H1 (cell line): ENCODE data around the gene WBP4. TPM values are rescaled to one million over a fixed set of nuclear protein-coding genes. Genes with fewer than 3 reads are reported as not detected.

Experiments
- CTCF ChIA-PET: fragments of 300-600 bp; sonication (Branson Sonifier 250); formaldehyde crosslinking; loops from one replicate; lab custom pipeline; 2021; ENCODE audit not compliant: partially characterized antibody; lab: Charles Lee
- POLR2A ChIA-PET: fragments of 300-600 bp; sonication (Branson Sonifier 250); formaldehyde crosslinking; loops from one replicate; lab custom pipeline; 2021; ENCODE audit warnings: inconsistent platforms; ENCODE audit not compliant: partially characterized antibody; lab: Charles Lee
- DNase-seq, 2 experiments: peaks; one replicate each; pipeline versions ENCODE4 v3.0.0 to v3.0.0-alpha.2; 2010 to 2022; ENCODE audit warnings: low spot score in 2 of 2, low read depth in 1 of 2, mixed read lengths in 1 of 2
- FAIRE-seq: peaks from 2 replicates; lab custom pipeline; 2011; peaks lifted over from hg19 to GRCh38; lab: Jason Lieb, UNC
- H2AFZ ChIP-seq: 2 replicates; pipeline ENCODE4 v1.8.1; 2012; ENCODE audit warnings: low read length, inconsistent platforms
- H2AK5ac ChIP-seq: 2 replicates; pipeline ENCODE4 v1.6.1; 2013; ENCODE audit warnings: low read depth, low read length
- H2BK120ac ChIP-seq: replicated peaks from 2 replicates; pipeline ENCODE3; 2013; ENCODE audit warnings: low read depth, low read length, inconsistent platforms
- H2BK12ac ChIP-seq: 2 replicates; pipeline ENCODE4 v1.6.1; 2013; ENCODE audit warnings: low read depth, low read length
- H2BK15ac ChIP-seq: 2 replicates; pipeline ENCODE4 v1.6.1; 2013; ENCODE audit warnings: low read length
- H2BK20ac ChIP-seq: 2 replicates; pipeline ENCODE4 v1.6.1; 2013; ENCODE audit warnings: low read length
- H2BK5ac ChIP-seq: 2 replicates; pipeline ENCODE4 v1.6.1; 2013; ENCODE audit warnings: low read depth, low read length
- H3K14ac ChIP-seq: 2 replicates; pipeline ENCODE4 v1.6.1; 2013; ENCODE audit warnings: inconsistent platforms; ENCODE audit not compliant: insufficient read length
- H3K18ac ChIP-seq: 2 replicates; pipeline ENCODE4 v1.6.1; 2013; ENCODE audit warnings: low read length; ENCODE audit errors: extremely low read depth
- H3K23ac ChIP-seq: 2 replicates; pipeline ENCODE4 v1.6.1; 2013; ENCODE audit warnings: inconsistent platforms; ENCODE audit not compliant: insufficient read length
- H3K23me2 ChIP-seq: 2 replicates; pipeline ENCODE4 v1.6.1; 2013; ENCODE audit warnings: low read depth, low read length
- H3K27ac ChIP-seq: 2 replicates; pipeline ENCODE4 v1.6.1; 2011; ENCODE audit warnings: low read depth, low read length, inconsistent platforms
- H3K27me3 ChIP-seq, 4 experiments: replicated peaks in 1 of 4; 1 replicate in 1 of 4; 2 replicates in 3 of 4; pipeline versions ENCODE4 v1.6.1 to v1.8.1; 2011 to 2013; ENCODE audit warnings: low read length in 3 of 4, mild to moderate bottlenecking in 3 of 4, inconsistent platforms in 2 of 4, mixed read lengths in 2 of 4, moderate library complexity in 1 of 4; ENCODE audit not compliant: control insufficient read depth in 3 of 4, insufficient read depth in 3 of 4; ENCODE audit errors: extremely low read depth in 1 of 4
- H3K36me3 ChIP-seq, 4 experiments: 2 replicates each; pipeline versions ENCODE4 v1.6.1 to v1.8.1; 2011 to 2013; ENCODE audit warnings: mild to moderate bottlenecking in 4 of 4, low read length in 3 of 4, moderate library complexity in 2 of 4, control low read depth in 1 of 4, inconsistent platforms in 1 of 4; ENCODE audit not compliant: insufficient read depth in 4 of 4, control insufficient read depth in 2 of 4
- H3K4ac ChIP-seq: replicated peaks from 2 replicates; pipeline ENCODE3; 2013; ENCODE audit warnings: low read length, low read depth, mixed read lengths, inconsistent platforms; ENCODE audit not compliant: insufficient read length
- H3K4me1 ChIP-seq, 4 experiments: replicated peaks in 1 of 4; 1 replicate in 1 of 4; 2 replicates in 3 of 4; pipeline versions ENCODE4 v1.6.1 to v1.8.1; 2011 to 2013; ENCODE audit warnings: low read length in 3 of 4, inconsistent platforms in 2 of 4, mixed read lengths in 1 of 4; ENCODE audit not compliant: insufficient read depth in 4 of 4, control insufficient read depth in 3 of 4
- H3K4me2 ChIP-seq, 2 experiments: 2 replicates each; pipeline versions ENCODE4 v1.6.1 to v1.8.1; 2011 to 2013; ENCODE audit warnings: low read depth in 2 of 2, low read length in 2 of 2, control low read depth in 1 of 2, inconsistent platforms in 1 of 2, mild to moderate bottlenecking in 1 of 2; ENCODE audit not compliant: insufficient read depth in 1 of 2
- H3K4me3 ChIP-seq, 4 experiments: fragments of 200-600, 300-600 bp in 1 of 4; sonication (generic), shearing (Covaris generic), sonication (Bioruptor Twin) in 1 of 4; 2 replicates each; pipeline versions ENCODE4 v1.5.1 to v1.8.1; 2011 to 2016; ENCODE audit warnings: low read length in 4 of 4, low read depth in 3 of 4, control low read depth in 2 of 4, inconsistent platforms in 2 of 4, mild to moderate bottlenecking in 2 of 4, mixed read lengths in 1 of 4, moderate library complexity in 1 of 4; ENCODE audit not compliant: insufficient read depth in 2 of 4; ENCODE audit errors: extremely low read depth in 1 of 4
- H3K56ac ChIP-seq: replicated peaks from 2 replicates; pipeline ENCODE3; 2013; ENCODE audit warnings: low read depth, mild to moderate bottlenecking, mixed read lengths, low read length, inconsistent platforms; ENCODE audit not compliant: insufficient read length
- H3K79me1 ChIP-seq: 2 replicates; pipeline ENCODE4 v1.6.1; 2013; ENCODE audit warnings: low read depth, low read length, control low read depth
- H3K79me2 ChIP-seq, 2 experiments: 2 replicates each; pipeline versions ENCODE4 v1.6.1 to v1.8.1; 2012 to 2013; ENCODE audit warnings: low read length in 2 of 2, mild to moderate bottlenecking in 2 of 2, inconsistent platforms in 1 of 2; ENCODE audit not compliant: insufficient read depth in 2 of 2, control insufficient read depth in 1 of 2
- H3K9ac ChIP-seq, 4 experiments: replicated peaks in 1 of 4; 1 replicate in 1 of 4; 2 replicates in 3 of 4; pipeline versions ENCODE4 v1.6.1 to v1.8.1; 2011 to 2013; ENCODE audit warnings: low read depth in 3 of 4, low read length in 3 of 4, control low read depth in 2 of 4, mild to moderate bottlenecking in 2 of 4, moderate library complexity in 2 of 4, inconsistent platforms in 1 of 4; ENCODE audit errors: extremely low read depth in 1 of 4
- H3K9me3 ChIP-seq, 2 experiments: 2 replicates each; pipeline versions ENCODE4 v1.6.1 to v1.8.1; 2012 to 2013; ENCODE audit warnings: mild to moderate bottlenecking in 2 of 2, moderate library complexity in 2 of 2, control low read depth in 1 of 2, inconsistent platforms in 1 of 2, low read depth in 1 of 2, low read length in 1 of 2, mixed read lengths in 1 of 2; ENCODE audit not compliant: insufficient read depth in 2 of 2
- H4K20me1 ChIP-seq, 2 experiments: replicated peaks in 1 of 2; 2 replicates each; pipeline versions ENCODE3 to v1.8.1; 2011 to 2013; ENCODE audit warnings: inconsistent platforms in 2 of 2, low read length in 2 of 2, mild to moderate bottlenecking in 1 of 2; ENCODE audit not compliant: insufficient read depth in 2 of 2, control insufficient read depth in 1 of 2
- H4K5ac ChIP-seq: 2 replicates; pipeline ENCODE4 v1.6.1; 2013; ENCODE audit warnings: low read length, low read depth, mixed read lengths, inconsistent platforms; ENCODE audit not compliant: insufficient read length
- H4K8ac ChIP-seq: 2 replicates; pipeline ENCODE4 v1.8.0; 2013; ENCODE audit warnings: mild to moderate bottlenecking, moderate library complexity, low read length, inconsistent platforms; ENCODE audit not compliant: insufficient read depth; ENCODE audit errors: extremely low read depth
- H4K91ac ChIP-seq: replicated peaks from 2 replicates; pipeline ENCODE3; 2013; ENCODE audit warnings: low read length, mixed read lengths, inconsistent platforms; ENCODE audit not compliant: insufficient read length
- BRCA1 ChIP-seq: IDR thresholded peaks from 2 replicates; pipeline ENCODE4 v1.6.1; 2012; ENCODE audit warnings: low read depth, low read length, improper control_type of control experiment
- CEBPB ChIP-seq: IDR thresholded peaks from 2 replicates; pipeline ENCODE4 v1.6.1; 2012; ENCODE audit warnings: low read depth, low read length
- CREB1 ChIP-seq: IDR thresholded peaks from 2 replicates; pipeline ENCODE4 v1.6.1; 2012; ENCODE audit warnings: inconsistent platforms
- FOSL1 ChIP-seq: IDR thresholded peaks from 2 replicates; pipeline ENCODE4 v1.6.1; 2011; ENCODE audit warnings: mild to moderate bottlenecking, low read depth, low read length, moderate library complexity; ENCODE audit not compliant: insufficient read depth
- JUND ChIP-seq: IDR thresholded peaks from 2 replicates; pipeline ENCODE4 v1.6.1; 2011; ENCODE audit warnings: mild to moderate bottlenecking, improper control_type of control experiment, low read length
- PHF8 ChIP-seq: fragments of 200-600 bp; sonication (generic); conservative IDR thresholded peaks from 2 replicates; pipeline ENCODE4 v1.7.1; 2012; ENCODE audit warnings: low read depth, mild to moderate bottlenecking, inconsistent platforms, low read length, moderate library complexity
- POLR2A ChIP-seq, 2 experiments: IDR thresholded peaks; 1 replicate in 1 of 2; 2 replicates in 1 of 2; pipeline ENCODE4 v1.6.1; 2011; ENCODE audit warnings: low read depth in 2 of 2, low read length in 2 of 2, mild to moderate bottlenecking in 2 of 2; ENCODE audit errors: control extremely low read depth in 1 of 2
- POLR2AphosphoS5 ChIP-seq: IDR thresholded peaks from 2 replicates; pipeline ENCODE4 v1.6.1; 2011; ENCODE audit warnings: low read depth, low read length
- POU5F1 ChIP-seq: IDR thresholded peaks from 2 replicates; pipeline ENCODE4 v1.6.1; 2011; ENCODE audit warnings: low read depth, mild to moderate bottlenecking, low read length, moderate library complexity
- RAD21 ChIP-seq, 2 experiments: IDR thresholded peaks in 1 of 2; conservative IDR thresholded peaks in 1 of 2; 2 replicates each; pipeline ENCODE4 v1.6.1; 2011; ENCODE audit warnings: low read depth in 2 of 2, low read length in 2 of 2, improper control_type of control experiment in 1 of 2, inconsistent platforms in 1 of 2, mild to moderate bottlenecking in 1 of 2, moderate library complexity in 1 of 2
- RFX5 ChIP-seq: IDR thresholded peaks from 2 replicates; pipeline ENCODE4 v1.6.1; 2011; ENCODE audit warnings: low read depth, low read length, improper control_type of control experiment, borderline replicate concordance
- SIN3A ChIP-seq, 2 experiments: IDR thresholded peaks in 1 of 2; conservative IDR thresholded peaks in 1 of 2; 2 replicates each; pipeline ENCODE4 v1.6.1; 2011 to 2012; ENCODE audit warnings: low read length in 2 of 2, improper control_type of control experiment in 1 of 2, low read depth in 1 of 2, mild to moderate bottlenecking in 1 of 2
- SP1 ChIP-seq: IDR thresholded peaks from 2 replicates; pipeline ENCODE4 v1.6.1; 2011; ENCODE audit warnings: low read depth, low read length
- SP2 ChIP-seq: IDR thresholded peaks from 2 replicates; pipeline ENCODE4 v1.6.1; 2012; ENCODE audit warnings: mild to moderate bottlenecking, low read length, inconsistent platforms
- WGBS, 2 experiments: shearing (Covaris generic) in 1 of 2; methylation state at CpG; one replicate each; pipeline versions ENCODE4 v1.1.6 to v1.1.7; 2013 to 2015; ENCODE audit warnings: low lambda C conversion rate in 2 of 2, mixed read lengths in 2 of 2, inconsistent platforms in 1 of 2, low coverage in 1 of 2, missing lambda C conversion rate in 1 of 2; ENCODE audit not compliant: insufficient replicate concordance in 2 of 2, insufficient coverage in 1 of 2, insufficient read length in 1 of 2; ENCODE audit errors: extremely low coverage in 1 of 2, missing lambda C conversion rate in 1 of 2; 5-methylcytosine and 5-hydroxymethylcytosine counted together
- polyA plus RNA-seq, 7 experiments: library from polyadenylated mRNA; depleted of rRNA in 3 of 7; stranded (reverse) in 5 of 7; unstranded in 2 of 7; fragments of >200 nt in 5 of 7; fragments of 200-250 nt in 2 of 7; gene quantifications; 1 replicate in 5 of 7; 2 replicates in 1 of 7; 4 replicates in 1 of 7; pipeline versions ENCODE4 v1.2.1 to v1.2.3, GENCODE V29; 2011 to 2013; ENCODE audit warnings: missing spikeins in 2 of 7, mixed read lengths in 2 of 7
- total RNA-seq: library from RNA; stranded (reverse); fragmentation: NEBNext Ultra II Directional; extraction: Animal tissue kit (Norgen Biotek cat#: 25700); gene quantifications from 2 replicates; pipeline ENCODE4 v1.2.1, GENCODE V29; 2021

WBP4 gene
- total and polyA plus RNA-seq, 2 of the 8 experiments (the other 6 are each of a cell fraction or from before 2014, with no cell fraction given): 3.0 to 10.0 TPM

GRCh38 chr13:41085961-41086585 lies 24.8 kb downstream of the WBP4 start:
- ChIA-PET POLR2A (interaction anchor here (1.5 kb wide), 1 partner anchor 25 kb away, joined by 8 read pairs; the partner anchor contains the start of gene WBP4), CTCF (interaction anchor here (0.8 to 1.8 kb wide), 3 partner anchors 12 to 113 kb away, joined by 3 to 5 read pairs (median 3); no protein-coding TSS in a partner anchor)
- peaks cover 0 to 4% (median 4%) of the 10 kb centered on the region in 4 experiments; a peak in 3 of 7 replicates for H3K4me1 ChIP-seq
- no peak overlapping the region for H3K18ac ChIP-seq
- no peaks in the 10 kb centered on the region; the same call in 1 of the 2 replicates for H3K23me2 ChIP-seq
- no peak overlapping the region for H3K23ac ChIP-seq
- H3K4me3 ChIP-seq: no peak overlapping the region
- H2AFZ ChIP-seq: no peak overlapping the region
- H3K27ac ChIP-seq: no peak overlapping the region
- no peak overlapping the region for H2AK5ac ChIP-seq
- H4K5ac ChIP-seq: no peak overlapping the region
- H3K4ac ChIP-seq: no peak overlapping the region
- H2BK15ac ChIP-seq: no peak overlapping the region
- peaks cover 0 to 26% (median 4%) of the 10 kb centered on the region in 4 experiments; a peak in 6 of 8 replicates for H3K36me3 ChIP-seq
- no peak overlapping the region for H3K9ac ChIP-seq
- H4K91ac ChIP-seq: no peak overlapping the region
- H3K79me1 ChIP-seq: no peaks in the 10 kb centered on the region
- H3K56ac ChIP-seq: no peak overlapping the region
- no peaks in the 10 kb centered on the region for H3K79me2 ChIP-seq
- H2BK120ac ChIP-seq: no peak overlapping the region
- H4K20me1 ChIP-seq: no peaks in the 10 kb centered on the region
- H3K9me3 ChIP-seq: no peaks in the 10 kb centered on the region
- FAIRE-seq: peak; percentile 60
- no peak overlapping the region for H3K4me2 ChIP-seq
- H2BK20ac ChIP-seq: no peak overlapping the region
- 65% methylated on average over 2 of the region's 2 CpGs; no CpG with 5 or more reads in 1 of the 2 experiments for WGBS, 2 experiments
- no peak overlapping the region for H2BK12ac ChIP-seq
- no peaks in the 10 kb centered on the region for H3K27me3 ChIP-seq
- H4K8ac ChIP-seq: no peak overlapping the region
- H3K14ac ChIP-seq: no peak overlapping the region
- DNase-seq: peak in 1 of 2 experiments; percentile 53
- TF ChIP-seq RAD21 (IDR thresholded peaks at IDR 0.05 in 1 of 2, conservative IDR thresholded peaks at IDR 0.05 in 1 of 2; ENCODE audit: low read depth in 2 of 2, low read length in 2 of 2) (no peak), RFX5 (peak; percentile 71), CREB1 (no peak), SIN3A (conservative IDR thresholded peaks at IDR 0.05 in 1 of 2, IDR thresholded peaks at IDR 0.05 in 1 of 2; ENCODE audit: low read depth in 1 of 2, low read length in 2 of 2) (no peak), POLR2A (IDR thresholded peaks at IDR 0.05; ENCODE audit: control extremely low read depth in 1 of 2, low read depth in 2 of 2, low read length in 2 of 2) (no peak), POLR2AphosphoS5 (no peak), JUND (no peak), POU5F1 (peak; percentile 85; the same call in 1 of the 2 replicates), BRCA1 (no peak), FOSL1 (no peak), CEBPB (no peak), PHF8 (no peak), SP1 (0 out of 2 replicates have a peak, but pooled peaks have one; percentile 49), SP2 (no peak)
- TF ChIP-seq, all 59 proteins: peak for 3
- H2BK5ac ChIP-seq: no peak overlapping the region
